AML-193 (cell line): Measurements from ENCODE around the gene CD63.
A peak's percentile ranks its signal among the peaks of the same experiment; 100 is the strongest.
"Not testable (repeated sequence)": the region's sequence is repeated elsewhere in the genome, so short reads cannot be mapped to it uniquely, and the experiment has no call there.

Experiments used
- DNase-seq, 2 experiments: peaks; one replicate each; lab custom pipeline; 2025; lab: John Stamatoyannopoulos, UW

Gene CD63, protein sequence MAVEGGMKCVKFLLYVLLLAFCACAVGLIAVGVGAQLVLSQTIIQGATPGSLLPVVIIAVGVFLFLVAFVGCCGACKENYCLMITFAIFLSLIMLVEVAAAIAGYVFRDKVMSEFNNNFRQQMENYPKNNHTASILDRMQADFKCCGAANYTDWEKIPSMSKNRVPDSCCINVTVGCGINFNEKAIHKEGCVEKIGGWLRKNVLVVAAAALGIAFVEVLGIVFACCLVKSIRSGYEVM

GRCh38 chr12:55728939-55729818, at the start of gene CD63:
CD63 (minus strand) TSS chr12:55729009; CDS start chr12:55728341, 668 bp downstream.
- DNase-seq: peak; percentile 65 to 72

GRCh38 chr12:55777856-55778255, 49.0 kb upstream of the CD63 start:
- DNase-seq: no peak

DNA sequence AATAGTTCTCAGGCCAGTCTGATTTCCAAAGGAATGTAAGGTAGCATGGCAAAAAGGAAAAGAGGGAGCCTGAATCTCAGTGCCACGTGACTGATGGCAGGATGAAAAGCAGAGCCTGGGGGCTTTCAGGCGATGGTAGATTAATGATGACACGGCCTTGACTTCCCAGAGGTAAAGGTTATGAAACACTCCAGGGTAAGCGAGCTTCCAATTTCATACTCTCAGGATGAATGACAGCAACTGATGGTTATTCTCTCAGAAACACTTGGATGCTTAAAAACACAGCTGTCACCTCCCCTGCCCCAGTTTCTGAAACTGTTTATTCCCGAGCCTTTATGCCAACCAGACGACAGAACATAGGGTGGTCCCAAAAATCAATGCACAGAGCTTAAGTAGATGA, 42.9 kb upstream of the CD63 start:
- DNase-seq: no peak

- DNase-seq: no peak
These were observed 38.3 kb upstream of the CD63 start for GRCh38 chr12:55767156-55767555.

- DNase-seq: no peak
These were observed 37.0 kb upstream of the CD63 start for GRCh38 chr12:55765736-55766290.

GRCh38 chr12:55762646-55763045, 33.8 kb upstream of the CD63 start:
- DNase-seq: no peak

DNA sequence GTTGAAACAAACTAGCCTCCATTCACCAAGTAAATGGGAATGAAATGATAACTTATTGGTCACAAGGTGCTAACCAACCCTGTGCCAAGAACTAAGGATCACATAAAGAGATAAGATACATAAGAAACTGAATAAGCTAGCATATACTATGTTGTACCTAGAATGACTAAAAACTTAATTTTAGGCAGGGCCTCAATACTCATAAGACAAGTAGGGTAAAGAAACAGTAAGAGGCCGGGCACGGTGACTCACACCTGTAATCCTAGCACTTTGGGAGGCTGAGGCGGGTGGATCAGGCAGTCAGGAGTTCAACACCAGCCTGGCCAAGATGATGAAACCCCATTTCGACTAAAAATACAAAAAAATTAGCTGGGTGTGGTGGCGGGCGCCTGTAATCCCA, 31.9 kb upstream of the CD63 start:
- DNase-seq: no peak

DNA sequence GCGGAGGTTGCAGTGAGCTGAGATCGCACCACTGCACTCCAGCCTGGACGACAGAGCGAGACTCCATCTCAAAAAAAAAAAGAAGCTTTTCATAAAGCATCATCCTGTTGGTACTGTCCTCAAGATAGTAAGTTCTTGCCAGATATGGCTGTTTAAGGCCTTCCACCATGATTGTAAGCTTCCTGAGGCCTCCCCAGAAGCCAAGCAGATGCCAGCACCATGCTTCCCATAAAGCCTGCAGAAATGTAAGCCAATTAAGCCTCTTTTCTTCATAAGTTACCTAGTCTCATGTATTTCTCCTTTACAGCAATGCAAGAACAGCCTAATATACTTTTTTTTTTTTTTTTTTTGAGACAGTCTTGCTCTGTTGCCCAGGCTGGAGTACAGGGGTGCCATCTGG, 29.8 kb upstream of the CD63 start:
- DNase-seq: not testable (repeated sequence)

DNA sequence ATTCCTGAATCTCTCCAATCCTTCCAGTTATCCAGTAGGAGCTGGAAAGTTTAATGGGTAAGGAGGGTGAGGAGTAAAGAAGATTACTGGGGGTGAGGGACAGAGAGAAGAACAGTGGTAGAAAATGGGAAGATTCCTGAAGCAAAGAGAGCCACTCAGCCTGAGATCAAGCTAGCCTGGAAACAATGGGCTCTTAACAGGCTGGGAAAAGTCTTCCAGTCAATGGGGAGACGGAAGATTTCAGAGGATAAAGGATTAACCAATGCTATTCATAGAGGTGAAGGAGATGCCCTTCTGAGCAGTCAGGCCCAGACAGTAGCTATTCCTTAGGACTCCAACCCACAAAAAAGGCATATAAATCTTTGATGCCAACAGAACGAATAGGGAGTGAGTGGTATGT, 28.9 kb upstream of the CD63 start:
- no peak for DNase-seq

DNA sequence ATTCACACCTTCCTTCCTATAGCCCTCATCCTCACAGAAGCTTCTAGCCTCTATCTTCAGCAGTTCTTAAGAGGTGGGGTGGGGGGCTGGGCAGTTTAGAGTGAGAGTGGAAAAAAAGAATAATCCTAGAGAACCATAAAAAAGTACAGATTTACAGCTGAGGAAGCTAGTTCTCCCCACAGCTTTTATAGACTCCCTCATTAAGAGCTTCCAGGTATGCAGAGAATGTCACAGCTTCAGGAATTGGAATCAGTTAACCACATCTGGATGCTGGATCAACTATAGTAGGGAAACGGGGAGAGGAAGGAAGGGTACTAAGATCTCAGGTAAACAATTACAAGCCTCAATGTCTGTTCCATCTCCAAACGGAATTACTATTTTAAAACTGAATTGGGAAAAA, 26.4 kb upstream of the CD63 start:
- no peak for DNase-seq

DNA sequence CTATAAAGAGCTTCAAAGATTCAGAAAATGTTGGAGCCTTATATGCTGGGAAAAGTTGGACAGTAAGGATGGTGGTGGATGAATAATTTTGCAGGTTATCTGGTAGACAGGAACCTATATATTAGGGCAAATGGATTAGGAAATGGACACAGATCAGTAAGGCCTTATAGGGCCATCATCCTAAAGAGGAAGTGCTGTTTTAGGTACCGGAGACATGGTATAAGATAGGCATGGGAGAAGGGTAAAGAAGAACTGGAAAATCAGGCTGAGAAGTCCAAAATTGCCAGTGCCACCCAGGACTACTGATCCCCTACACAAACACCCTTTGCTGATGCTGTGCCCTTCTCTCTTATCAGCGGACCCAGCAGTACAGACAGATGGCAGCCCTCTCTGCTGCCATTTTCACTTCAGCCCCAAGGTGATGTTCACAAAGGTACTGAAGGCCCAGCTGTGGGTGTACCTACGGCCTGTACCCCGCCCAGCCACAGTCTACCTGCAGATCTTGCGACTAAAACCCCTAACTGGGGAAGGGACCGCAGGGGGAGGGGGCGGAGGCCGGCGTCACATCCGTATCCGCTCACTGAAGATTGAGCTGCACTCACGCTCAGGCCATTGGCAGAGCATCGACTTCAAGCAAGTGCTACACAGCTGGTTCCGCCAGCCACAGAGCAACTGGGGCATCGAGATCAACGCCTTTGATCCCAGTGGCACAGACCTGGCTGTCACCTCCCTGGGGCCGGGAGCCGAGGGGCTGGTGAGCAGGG, 19.6 kb upstream of the CD63 start:
- no peak for DNase-seq

DNA sequence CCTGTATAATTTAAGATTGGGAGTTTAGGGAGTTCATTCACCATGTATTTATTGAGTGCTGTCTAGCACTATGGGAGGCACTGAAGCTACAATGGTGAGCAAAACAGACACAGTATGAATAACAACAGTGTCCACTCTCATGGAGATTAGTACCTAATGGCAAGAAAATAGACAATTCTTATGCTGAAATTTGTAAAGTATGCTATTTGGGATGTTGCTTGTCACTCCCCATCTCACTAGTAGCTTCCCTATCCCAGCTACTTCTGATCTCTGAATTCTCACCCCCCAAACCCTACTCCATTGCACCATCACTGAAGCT, 18.1 kb upstream of the CD63 start:
- no peak for DNase-seq

- DNase-seq: no peak
These were observed 17.5 kb upstream of the CD63 start for GRCh38 chr12:55746174-55746912.

GRCh38 chr12:55745361-55746173, 16.8 kb upstream of the CD63 start:
- no peak for DNase-seq

DNA sequence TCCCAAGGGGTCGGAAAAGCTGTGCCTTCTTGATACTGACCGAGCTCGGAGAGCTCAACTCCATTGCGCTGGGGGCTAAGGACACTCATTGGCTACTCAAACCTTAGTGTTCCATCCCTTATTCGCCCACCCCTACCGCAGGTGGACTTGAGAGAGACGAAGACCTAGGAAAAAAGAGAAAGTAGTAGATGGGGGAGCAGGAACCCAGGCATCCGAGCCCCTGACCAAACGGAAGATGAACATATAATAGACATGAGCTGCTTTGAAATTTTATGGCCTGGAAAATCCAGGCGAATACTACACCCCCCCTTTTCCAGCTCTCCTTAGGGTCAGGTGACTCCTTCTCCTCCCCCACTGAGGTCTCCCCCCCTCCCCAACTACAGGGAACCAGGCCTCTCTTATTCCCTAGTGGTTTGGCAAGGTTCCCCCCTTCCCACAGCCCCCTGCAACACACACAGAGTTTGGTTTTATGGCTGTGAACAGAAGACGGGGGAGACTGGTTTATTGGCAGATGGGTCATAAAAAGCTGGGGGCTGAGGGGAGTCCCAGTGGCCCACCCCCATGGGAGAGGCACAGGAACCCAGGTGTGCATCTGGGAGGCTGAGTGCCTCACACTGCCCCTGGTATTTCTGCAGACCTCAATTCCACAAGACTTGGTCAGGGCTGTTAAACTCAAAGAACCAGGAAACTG, 15.7 kb upstream of the CD63 start:
- no peak for DNase-seq

DNA sequence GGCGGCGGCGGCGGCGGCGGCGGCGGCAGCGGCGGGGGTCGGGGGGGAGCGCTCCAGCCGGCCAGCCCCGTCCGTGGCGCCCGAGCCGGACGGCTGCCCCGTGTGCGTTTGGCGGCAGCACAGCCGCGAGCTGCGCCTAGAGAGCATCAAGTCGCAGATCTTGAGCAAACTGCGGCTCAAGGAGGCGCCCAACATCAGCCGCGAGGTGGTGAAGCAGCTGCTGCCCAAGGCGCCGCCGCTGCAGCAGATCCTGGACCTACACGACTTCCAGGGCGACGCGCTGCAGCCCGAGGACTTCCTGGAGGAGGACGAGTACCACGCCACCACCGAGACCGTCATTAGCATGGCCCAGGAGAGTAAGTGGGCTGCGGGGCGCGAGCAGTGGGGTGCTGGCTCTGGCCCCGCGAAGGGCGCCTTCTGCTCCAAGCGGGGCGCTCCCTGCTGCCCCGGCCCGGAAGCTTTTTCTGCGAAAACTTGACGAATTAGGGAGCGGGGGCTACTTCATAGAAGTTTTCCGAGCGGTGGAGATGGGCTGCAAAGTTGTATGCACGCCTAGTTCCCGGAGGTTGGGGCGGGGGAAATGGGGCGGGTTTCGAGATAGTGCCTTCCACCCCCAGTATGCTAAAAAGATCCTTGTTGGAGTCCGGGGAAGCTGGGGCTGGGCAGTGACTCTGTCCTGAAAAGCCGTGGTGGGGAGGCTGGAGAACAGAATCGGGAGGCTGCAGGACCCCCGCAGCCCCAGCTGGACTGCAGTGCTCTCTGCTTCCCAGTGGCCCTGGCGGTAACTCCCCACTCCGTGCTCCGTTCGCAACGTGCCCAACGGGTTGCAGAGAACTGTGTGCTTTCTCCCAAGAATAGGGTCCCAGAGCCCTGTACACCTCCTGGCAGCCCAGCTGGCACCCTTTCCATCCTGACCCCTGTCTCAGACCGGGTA, 14.9 kb upstream of the CD63 start:
- peak; percentile 40 to 57 for DNase-seq

GRCh38 chr12:55742719-55743405, 14.1 kb upstream of the CD63 start, which contains the start of gene GDF11:
GDF11 (plus strand) TSS chr12:55743122; CDS start chr12:55743317, 195 bp downstream.
- DNase-seq: peak; percentile 55 to 58

DNA sequence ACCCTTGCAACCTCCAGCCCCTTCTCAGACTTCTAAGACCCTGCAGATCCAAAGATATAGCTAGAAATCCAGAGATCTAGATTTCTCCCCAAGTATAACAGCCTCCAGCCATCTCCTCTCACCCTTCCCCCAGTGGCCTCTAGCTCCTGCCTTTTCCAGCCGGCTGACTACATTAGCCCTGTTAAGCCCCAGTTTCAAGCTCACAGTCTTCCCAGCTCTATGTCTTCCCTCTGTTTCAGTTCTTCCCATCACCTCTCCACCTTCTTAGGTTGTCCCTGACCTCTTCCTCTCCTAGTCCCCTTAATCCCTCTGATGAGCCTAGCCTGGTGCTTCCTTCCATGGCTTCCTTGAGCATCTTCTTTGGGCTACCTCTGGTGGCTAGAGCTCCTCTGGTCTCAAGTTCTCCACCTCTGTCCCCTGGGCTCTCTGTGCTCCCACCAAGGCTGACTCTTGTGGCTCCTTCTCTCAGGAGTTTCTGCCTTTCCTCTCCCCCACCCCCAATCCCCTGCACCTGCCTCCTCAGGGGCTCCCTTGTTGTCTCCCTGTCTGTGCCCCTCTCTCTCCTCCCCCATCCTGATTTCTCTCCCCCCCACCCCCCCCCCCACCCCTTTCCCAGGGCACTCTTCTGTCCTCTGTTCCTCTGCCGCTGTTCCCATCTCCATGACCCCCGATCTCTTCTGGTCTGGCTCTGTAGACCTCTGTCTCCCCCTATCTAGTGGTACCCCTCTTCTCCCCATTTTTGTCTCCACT, 13.3 kb upstream of the CD63 start:
- DNase-seq: no peak
